Loucy (cell line): ENCODE results near the gene DPM2.

Experiments used
- H2AFZ ChIP-seq: fragments of 200-600 bp; sonication (generic); 2 replicates; pipeline ENCODE4 v1.6.0; 2016; ENCODE audit warnings: antibody characterized with exemption, mild to moderate bottlenecking, low read length, moderate library complexity
- H3F3A ChIP-seq: fragments of 200-600 bp; 2 replicates; pipeline ENCODE4 v1.6.0; 2016; ENCODE audit warnings: antibody characterized with exemption, low read depth, mild to moderate bottlenecking
- H3K27me3 ChIP-seq: fragments of 200-600 bp; sonication (generic); 2 replicates; pipeline ENCODE4 v1.6.1; 2014; ENCODE audit warnings: low read length, mild to moderate bottlenecking; ENCODE audit not compliant: insufficient read depth, poor library complexity, severe bottlenecking
- H3K36me3 ChIP-seq: fragments of 200-600 bp; sonication (generic); 2 replicates; pipeline ENCODE4 v1.6.1; 2016; ENCODE audit warnings: low read length; ENCODE audit not compliant: insufficient read depth
- H3K4me1 ChIP-seq: fragments of 200-600 bp; sonication (generic); 2 replicates; pipeline ENCODE4 v1.5.1; 2014; ENCODE audit warnings: low read length, mild to moderate bottlenecking; ENCODE audit not compliant: insufficient read depth, poor library complexity, severe bottlenecking
- H3K4me2 ChIP-seq: fragments of 200-600 bp; sonication (generic); 2 replicates; pipeline ENCODE4 v1.6.0; 2014; ENCODE audit warnings: antibody characterized with exemption, low read length, low read depth, mild to moderate bottlenecking; ENCODE audit not compliant: poor library complexity, severe bottlenecking
- H3K4me3 ChIP-seq: fragments of 200-600 bp; sonication (generic); 2 replicates; pipeline ENCODE4 v1.5.1; 2014; ENCODE audit warnings: low read length, mild to moderate bottlenecking, mixed read lengths; ENCODE audit not compliant: poor library complexity, severe bottlenecking
- H3K79me2 ChIP-seq: fragments of 200-600 bp; sonication (generic); 2 replicates; pipeline ENCODE4 v1.6.1; 2014; ENCODE audit warnings: low read length; ENCODE audit not compliant: insufficient read depth
- H3K9ac ChIP-seq: fragments of 200-600 bp; sonication (generic); 2 replicates; pipeline ENCODE4 v1.6.0; 2014; ENCODE audit warnings: mild to moderate bottlenecking, low read depth, low read length, moderate library complexity; ENCODE audit not compliant: poor library complexity, severe bottlenecking
- H3K9me2 ChIP-seq: fragments of 200-600 bp; sonication (generic); replicated peaks from 2 replicates; pipeline ENCODE4 v1.6.1; 2016; ENCODE audit warnings: low read depth, low read length, mixed read lengths
- H3K9me3 ChIP-seq: fragments of 200-600 bp; sonication (generic); 2 replicates; pipeline ENCODE4 v1.6.1; 2014; ENCODE audit warnings: mild to moderate bottlenecking, antibody characterized with exemption, low read length, low read depth; ENCODE audit not compliant: insufficient read depth
- H4K20me1 ChIP-seq: fragments of 200-600 bp; sonication (generic); 2 replicates; pipeline ENCODE4 v1.6.0; 2014; ENCODE audit warnings: antibody characterized with exemption, low read length, mild to moderate bottlenecking; ENCODE audit not compliant: insufficient read depth, poor library complexity, severe bottlenecking
- EZH2phosphoT487 ChIP-seq: fragments of 200-600 bp; IDR thresholded peaks from 2 replicates; pipeline ENCODE4 v1.6.1; 2018; ENCODE audit warnings: antibody characterized with exemption, mild to moderate bottlenecking, moderate library complexity, borderline replicate concordance
- TF ChIP-seq, protein P1 (sequence below): fragments of 200-600 bp; sonication (generic); conservative IDR thresholded peaks from 2 replicates; pipeline ENCODE4 v1.5.1; 2014; ENCODE audit warnings: mild to moderate bottlenecking, antibody characterized with exemption, low read length

DPM2 gene

DNA sequence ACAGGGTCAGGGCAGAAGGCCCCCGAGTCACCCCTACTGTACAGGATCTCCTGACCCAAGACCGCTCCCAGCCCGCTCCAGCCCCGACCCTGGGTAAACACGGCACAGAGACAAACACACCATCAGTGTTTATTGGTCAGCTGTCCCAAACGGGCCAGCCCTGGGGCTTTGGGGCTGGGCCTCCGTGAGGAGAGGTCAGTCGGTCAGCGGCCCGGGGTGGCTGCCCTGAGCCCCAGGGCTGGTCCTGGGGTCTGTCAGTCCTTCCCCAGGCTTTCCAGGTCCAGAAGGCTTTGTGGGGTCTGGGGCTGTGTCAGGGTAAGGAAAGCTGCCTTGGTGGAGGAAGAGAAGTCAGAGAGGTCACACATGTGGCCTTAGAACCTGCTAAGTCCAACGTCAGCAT, 2.7 kb downstream of the DPM2 start:
- H3K4me1 ChIP-seq = peaks cover 27% of the 10 kb centered on the region
- H3F3A ChIP-seq = no peaks in the 10 kb centered on the region
- peaks cover 35% of the 10 kb centered on the region for H3K79me2 ChIP-seq
- no peaks in the 10 kb centered on the region for H3K9me3 ChIP-seq
- H3K36me3 ChIP-seq = no peaks in the 10 kb centered on the region
- H3K4me3 ChIP-seq = peak overlapping the region; percentile 90
- TF ChIP-seq EZH2phosphoT487 = no peak
- TF ChIP-seq, protein P1, sequence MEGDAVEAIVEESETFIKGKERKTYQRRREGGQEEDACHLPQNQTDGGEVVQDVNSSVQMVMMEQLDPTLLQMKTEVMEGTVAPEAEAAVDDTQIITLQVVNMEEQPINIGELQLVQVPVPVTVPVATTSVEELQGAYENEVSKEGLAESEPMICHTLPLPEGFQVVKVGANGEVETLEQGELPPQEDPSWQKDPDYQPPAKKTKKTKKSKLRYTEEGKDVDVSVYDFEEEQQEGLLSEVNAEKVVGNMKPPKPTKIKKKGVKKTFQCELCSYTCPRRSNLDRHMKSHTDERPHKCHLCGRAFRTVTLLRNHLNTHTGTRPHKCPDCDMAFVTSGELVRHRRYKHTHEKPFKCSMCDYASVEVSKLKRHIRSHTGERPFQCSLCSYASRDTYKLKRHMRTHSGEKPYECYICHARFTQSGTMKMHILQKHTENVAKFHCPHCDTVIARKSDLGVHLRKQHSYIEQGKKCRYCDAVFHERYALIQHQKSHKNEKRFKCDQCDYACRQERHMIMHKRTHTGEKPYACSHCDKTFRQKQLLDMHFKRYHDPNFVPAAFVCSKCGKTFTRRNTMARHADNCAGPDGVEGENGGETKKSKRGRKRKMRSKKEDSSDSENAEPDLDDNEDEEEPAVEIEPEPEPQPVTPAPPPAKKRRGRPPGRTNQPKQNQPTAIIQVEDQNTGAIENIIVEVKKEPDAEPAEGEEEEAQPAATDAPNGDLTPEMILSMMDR = no peak
- H3K9me2 ChIP-seq = no peaks in the 10 kb centered on the region
- H3K4me2 ChIP-seq = peak overlapping the region; percentile 83
- peak overlapping the region; percentile 77 for H3K9ac ChIP-seq
- H4K20me1 ChIP-seq = peaks cover 18% of the 10 kb centered on the region
- H2AFZ ChIP-seq = no peak overlapping the region
- H3K27me3 ChIP-seq = no peaks in the 10 kb centered on the region

DNA sequence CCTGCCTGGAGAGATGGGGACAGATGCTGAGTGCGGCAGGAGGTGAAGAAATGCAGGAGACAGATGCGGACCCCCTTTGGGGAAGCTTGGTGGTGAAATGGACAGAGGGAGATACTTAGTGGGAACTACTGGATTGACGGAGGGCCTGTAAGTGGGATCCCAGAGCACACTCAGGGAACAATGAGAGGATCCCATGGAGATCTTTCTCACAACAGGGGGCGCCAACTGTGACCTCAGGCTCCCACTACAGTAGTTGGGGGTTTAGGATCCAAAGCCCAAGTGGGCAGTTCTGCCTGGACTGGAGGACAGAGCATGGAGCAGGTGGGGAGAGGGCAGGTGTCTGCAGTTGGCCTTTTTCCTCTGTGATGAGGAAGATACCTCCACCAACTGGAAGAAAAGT, 3.4 kb downstream of the DPM2 start:
- Histone ChIP-seq H3K79me2 (peaks cover 35% of the 10 kb centered on the region), H3K9me2 (no peaks in the 10 kb centered on the region), H2AFZ (no peak overlapping the region), H3K9ac (peak overlapping the region; percentile 77), H3F3A (no peaks in the 10 kb centered on the region), H4K20me1 (peaks cover 18% of the 10 kb centered on the region), H3K36me3 (no peaks in the 10 kb centered on the region), H3K4me2 (peak overlapping the region; percentile 83), H3K9me3 (no peaks in the 10 kb centered on the region), H3K4me3 (no peak overlapping the region), H3K27me3 (no peaks in the 10 kb centered on the region), H3K4me1 (peaks cover 27% of the 10 kb centered on the region)
- TF ChIP-seq EZH2phosphoT487 = no peak
- TF ChIP-seq, protein P1 = peak; percentile 35; the same call in 1 of the 2 replicates

DNA sequence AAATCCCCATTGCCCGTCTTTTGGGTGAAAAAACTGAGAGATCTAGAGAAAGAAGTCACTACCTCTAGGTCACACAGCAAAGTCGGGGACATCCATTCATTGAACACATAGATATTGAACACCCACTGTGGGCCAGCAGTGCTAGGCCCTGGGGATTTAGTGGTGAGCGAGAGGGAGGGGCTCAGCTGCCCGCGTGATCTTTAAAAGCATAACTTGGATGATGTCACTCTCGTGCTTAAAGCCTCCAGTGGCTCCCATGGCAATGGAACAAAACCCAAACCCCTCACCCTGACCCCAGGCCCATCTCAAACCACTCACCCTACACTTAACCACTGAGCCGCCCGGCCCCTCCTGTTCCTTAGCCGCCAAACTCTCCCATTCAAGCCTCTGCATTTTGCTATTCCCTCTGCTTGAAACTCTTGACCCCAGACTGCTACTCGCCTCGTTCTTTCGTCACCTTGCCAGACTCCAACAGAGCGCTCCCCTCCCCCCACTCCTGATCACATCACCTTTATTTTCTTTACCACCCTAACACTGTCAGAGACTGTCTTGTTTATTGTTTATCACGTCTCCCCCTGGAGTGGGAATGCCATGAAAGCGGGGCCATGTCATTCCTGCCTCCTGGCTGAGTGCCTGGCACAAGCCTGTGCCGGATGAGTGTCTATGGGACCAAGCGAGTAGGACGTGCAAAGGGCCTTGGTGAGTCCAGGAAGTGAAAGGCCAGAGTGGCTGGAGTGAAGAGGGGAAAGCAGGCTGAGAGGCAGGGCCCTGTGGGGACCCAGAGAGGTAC, 6.4 kb downstream of the DPM2 start:
- H3K9me2 ChIP-seq = no peaks in the 10 kb centered on the region
- no peaks in the 10 kb centered on the region for H3K27me3 ChIP-seq
- H3K79me2 ChIP-seq = peaks cover 23% of the 10 kb centered on the region
- H4K20me1 ChIP-seq = peaks cover 13% of the 10 kb centered on the region
- no peaks in the 10 kb centered on the region for H3K9me3 ChIP-seq
- TF ChIP-seq EZH2phosphoT487 = no peak
- TF ChIP-seq, protein P1 = no peak
- peaks cover 23% of the 10 kb centered on the region for H3K4me1 ChIP-seq
- no peaks in the 10 kb centered on the region for H3K36me3 ChIP-seq
- H3K9ac ChIP-seq = no peak overlapping the region
- H2AFZ ChIP-seq = no peak overlapping the region
- no peak overlapping the region for H3K4me2 ChIP-seq
- H3F3A ChIP-seq = no peaks in the 10 kb centered on the region
- no peak overlapping the region for H3K4me3 ChIP-seq
